CD4-positive, alpha-beta T cell treated with Interleukin-6 at 100 ng/mL for 8 hours (primary cell): ENCODE results near the gene SLN.

Experiments
- DNase-seq: peaks from one replicate; pipeline ENCODE4 v3.0.0-alpha.2; 2020; ENCODE audit warnings: mixed read lengths, low spot score

The SLN gene

GRCh38 chr11:107719557-107720302 lies 7.9 kb upstream of the SLN start:
- DNase-seq = no peak

- no peak for DNase-seq
These were observed 7.2 kb upstream of the SLN start for GRCh38 chr11:107719073-107719472.

- DNase-seq = no peak
These were observed 5.2 kb upstream of the SLN start for GRCh38 chr11:107716884-107717532.

GRCh38 chr11:107713009-107713408 lies 1.2 kb upstream of the SLN start:
- no peak for DNase-seq

- no peak for DNase-seq
These were observed 1.6 kb downstream of the SLN start for GRCh38 chr11:107710301-107710700.

- no peak for DNase-seq
These were observed 3.1 kb downstream of the SLN start for GRCh38 chr11:107708792-107709191.

- DNase-seq = no peak
These were observed 4.0 kb downstream of the SLN start for GRCh38 chr11:107707807-107708206.

- no peak for DNase-seq
These were observed 4.6 kb downstream of the SLN start for GRCh38 chr11:107707215-107707671.

- no peak for DNase-seq
These were observed 5.3 kb downstream of the SLN start for GRCh38 chr11:107706531-107706930.

- DNase-seq = no peak
These were observed 6.8 kb downstream of the SLN start for GRCh38 chr11:107705027-107705426.

- no peak for DNase-seq
These were observed 7.4 kb downstream of the SLN start for GRCh38 chr11:107704451-107704850.

GRCh38 chr11:107702723-107703122 lies 9.1 kb downstream of the SLN start:
- no peak for DNase-seq

- no peak for DNase-seq
These were observed 9.7 kb downstream of the SLN start for GRCh38 chr11:107702109-107702660.

- DNase-seq = no peak
These were observed 12.2 kb downstream of the SLN start for GRCh38 chr11:107699371-107700285.

- no peak for DNase-seq
These were observed 14.6 kb downstream of the SLN start for GRCh38 chr11:107697291-107697690.

- DNase-seq = no peak
These were observed 15.7 kb downstream of the SLN start for GRCh38 chr11:107696140-107696539.

- DNase-seq = no peak
These were observed 16.4 kb downstream of the SLN start for GRCh38 chr11:107695446-107695845.

GRCh38 chr11:107691000-107691750 lies 20.7 kb downstream of the SLN start:
- no peak for DNase-seq

GRCh38 chr11:107689317-107690202 lies 22.3 kb downstream of the SLN start:
- DNase-seq = peak; percentile 20

GRCh38 chr11:107688322-107688918 lies 23.4 kb downstream of the SLN start:
- DNase-seq = no peak
